ENCODE data around the gene DYRK1A. TPM values are rescaled to one million over a fixed set of nuclear protein-coding genes. Genes with fewer than 3 reads are reported as not detected.
A peak's percentile ranks its signal among the peaks of the same experiment; 100 is the strongest.

The DYRK1A gene
- total and polyA plus RNA-seq, 10 of the 15 experiments (the other 5 are each of a cell fraction or from before 2014, with no cell fraction given) = 2.4 to 68.6 (median 30.7) TPM

DNA sequence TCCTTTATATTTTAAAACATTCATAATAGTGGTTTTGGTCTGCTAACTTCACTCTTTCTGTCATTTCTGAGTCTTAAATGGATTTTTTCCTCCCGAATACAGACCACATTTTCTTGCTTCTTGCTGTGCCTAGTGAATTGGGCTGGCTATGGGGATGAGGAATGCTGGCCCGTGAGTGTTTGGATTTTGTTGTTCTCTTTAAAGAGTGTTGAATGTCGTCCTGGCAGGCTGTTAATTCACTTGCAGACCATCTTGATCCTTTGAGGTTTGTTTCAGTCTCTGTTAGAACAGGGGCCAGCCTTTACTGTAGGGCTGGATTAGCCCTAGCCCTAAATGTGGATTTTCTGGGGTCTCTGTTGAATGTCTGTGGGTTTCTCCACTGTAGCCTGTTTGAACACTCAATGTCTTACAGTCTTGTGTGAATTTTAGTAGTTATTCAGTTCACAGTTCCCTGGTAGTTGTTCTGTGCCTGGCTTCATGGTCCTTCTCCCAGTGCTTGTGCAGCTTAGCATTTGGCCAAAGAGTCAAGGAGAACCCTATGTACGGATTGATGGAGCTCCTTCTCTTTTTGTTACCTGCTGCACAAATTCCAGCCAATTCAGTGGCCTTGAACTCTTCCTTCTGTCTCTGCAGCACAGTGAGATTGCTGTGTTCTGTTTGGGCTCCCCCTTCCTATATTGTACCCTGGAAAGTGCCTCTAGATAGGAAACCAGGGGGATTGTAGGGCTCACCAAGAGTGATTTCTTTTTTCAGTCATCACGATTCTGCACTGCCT is 95.7 kb downstream of the DYRK1A start:
- Histone ChIP-seq H3K27me3 (replicated peaks in 1 of 2; ENCODE audit: control insufficient read depth in 2 of 2, insufficient read depth in 2 of 2, low read length in 1 of 2) (no peaks in the 10 kb centered on the region), H3K36me3 (ENCODE audit: control insufficient read depth in 2 of 2, insufficient read depth in 2 of 2, low read length in 1 of 2) (peaks cover 0 to 12% of the 10 kb centered on the region in 2 experiments; a peak in 1 of 4 replicates), H3K4me3 (no peak overlapping the region), H3K9ac (ENCODE audit: control insufficient read depth, insufficient read depth, low read length) (no peak overlapping the region), H3K4me1 (ENCODE audit: control insufficient read depth, insufficient read depth, low read length) (peaks cover 11% of the 10 kb centered on the region), H3K9me3 (replicated peaks; ENCODE audit: control insufficient read depth, insufficient read depth, low read length) (no peaks in the 10 kb centered on the region; the same call in 2 of the 3 replicates), H4K20me1 (ENCODE audit: control insufficient read depth, insufficient read depth) (peaks cover 8% of the 10 kb centered on the region; the same call in 1 of the 2 replicates), H3K79me2 (ENCODE audit: control insufficient read depth, insufficient read depth, low read length) (peaks cover 89% of the 10 kb centered on the region), H2AFZ (ENCODE audit: control insufficient read depth, low read depth, low read length) (no peak overlapping the region), H3K27ac (ENCODE audit: control insufficient read depth, insufficient read depth) (peak overlapping the region; percentile 50), H3K4me2 (ENCODE audit: control insufficient read depth, insufficient read depth) (peak overlapping the region; percentile 46; the same call in 1 of the 2 replicates)
- WGBS (ENCODE audit: insufficient coverage, insufficient replicate concordance, low lambda C conversion rate, missing lambda C conversion rate) = 40% methylated on average over 5 of the region's 5 CpGs
- TF ChIP-seq NRF1 (conservative IDR thresholded peaks at IDR 0.05; ENCODE audit: low read depth, low read length) = no peak
- POLR2A ChIA-PET = no interaction called here
- ATAC-seq (0 out of 3 replicates have a peak, but pooled peaks have one; percentile 9), DNase-seq (ENCODE audit: low read depth, low spot score) (no peak), FAIRE-seq (no peak)
- in situ Hi-C loops (cut with MboI) (no loop called here), intact Hi-C loops (cut with micrococcal nuclease; ENCODE audit: unreplicated experiment) (loop anchor here (5.0 kb wide), 1 partner anchor 90 kb away; no protein-coding TSS in a partner anchor)
- CTCF ChIA-PET = interaction anchor here (0.7 to 2.2 kb wide), 8 partner anchors 9 to 242 kb away, joined by 3 to 10 read pairs (median 4); no protein-coding TSS in a partner anchor
- RAD21 ChIA-PET (ENCODE audit: unreplicated experiment) = interaction anchor here (0.6 kb wide), 1 partner anchor 54 kb away, joined by 3 read pairs; no protein-coding TSS in a partner anchor
- BruUV-seq (replicated peaks) = no TSS peak
- SMC1A ChIA-PET (ENCODE audit: uncharacterized antibody, unreplicated experiment) = interaction anchor here (0.6 to 2.7 kb wide), 6 partner anchors 9 to 92 kb away, joined by 3 to 20 read pairs (median 4); no protein-coding TSS in a partner anchor

DNA sequence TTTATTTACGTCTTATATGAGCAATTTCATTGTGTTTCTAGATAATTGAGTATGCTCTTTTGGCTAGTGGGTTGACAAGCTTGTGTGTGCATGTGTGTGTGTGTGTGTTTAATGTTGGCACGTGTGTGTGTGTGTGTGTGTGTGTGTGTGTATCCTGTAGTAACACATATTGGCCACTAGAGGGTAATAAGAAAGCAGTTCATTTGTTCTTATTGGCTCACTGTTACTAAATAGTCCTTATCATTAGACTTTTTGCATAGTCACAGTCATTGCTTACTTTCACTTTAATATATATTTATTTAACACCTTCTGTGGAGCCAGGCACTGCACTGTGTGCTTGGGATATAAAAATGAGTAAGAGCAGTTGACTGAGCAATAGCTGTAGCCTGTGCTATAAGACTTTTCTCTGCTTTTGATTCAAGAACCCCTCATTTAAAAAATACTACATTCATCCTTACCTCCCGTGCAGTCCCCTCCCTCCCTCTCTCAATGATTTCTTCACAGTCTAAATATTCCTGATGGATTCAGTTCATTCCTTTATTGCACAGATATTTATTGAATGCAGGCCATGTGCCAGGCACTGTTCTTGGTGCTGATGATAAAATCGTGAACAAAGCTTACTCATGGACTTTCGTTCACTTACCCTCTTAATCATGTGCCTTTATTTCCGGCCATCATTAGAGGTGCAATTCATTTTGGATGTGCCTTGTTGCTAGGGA is 96.7 kb downstream of the DYRK1A start:
- no TSS peak for BruUV-seq (replicated peaks)
- TF ChIP-seq MXI1 (IDR thresholded peaks at IDR 0.05; ENCODE audit: low read depth, low read length) = no peak
- no peak for TF ChIP-seq TCF3 (IDR thresholded peaks at IDR 0.05; ENCODE audit: borderline replicate concordance, insufficient read depth, low read depth, low read length)
- TF ChIP-seq IKZF2 (IDR thresholded peaks at IDR 0.05) = peak in 1 of 2 experiments; percentile 48; a peak in 1 of 4 replicates
- TF ChIP-seq RB1 (IDR thresholded peaks at IDR 0.05; ENCODE audit: borderline replicate concordance) = no peak; the same call in 1 of the 2 replicates
- TF ChIP-seq GABPA (IDR thresholded peaks at IDR 0.05; ENCODE audit: low read depth) = 0 out of 2 replicates have a peak, but pooled peaks have one; percentile 21
- TF ChIP-seq, protein P1, sequence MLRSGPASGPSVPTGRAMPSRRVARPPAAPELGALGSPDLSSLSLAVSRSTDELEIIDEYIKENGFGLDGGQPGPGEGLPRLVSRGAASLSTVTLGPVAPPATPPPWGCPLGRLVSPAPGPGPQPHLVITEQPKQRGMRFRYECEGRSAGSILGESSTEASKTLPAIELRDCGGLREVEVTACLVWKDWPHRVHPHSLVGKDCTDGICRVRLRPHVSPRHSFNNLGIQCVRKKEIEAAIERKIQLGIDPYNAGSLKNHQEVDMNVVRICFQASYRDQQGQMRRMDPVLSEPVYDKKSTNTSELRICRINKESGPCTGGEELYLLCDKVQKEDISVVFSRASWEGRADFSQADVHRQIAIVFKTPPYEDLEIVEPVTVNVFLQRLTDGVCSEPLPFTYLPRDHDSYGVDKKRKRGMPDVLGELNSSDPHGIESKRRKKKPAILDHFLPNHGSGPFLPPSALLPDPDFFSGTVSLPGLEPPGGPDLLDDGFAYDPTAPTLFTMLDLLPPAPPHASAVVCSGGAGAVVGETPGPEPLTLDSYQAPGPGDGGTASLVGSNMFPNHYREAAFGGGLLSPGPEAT (IDR thresholded peaks at IDR 0.05; ENCODE audit: low read depth) = 0 out of 2 replicates have a peak, but pooled peaks have one; percentile 21
- TF ChIP-seq JUNB (IDR thresholded peaks at IDR 0.05) = peak; percentile 30; the same call in 1 of the 2 replicates

More for the DNA sequence above, 96.7 kb downstream of the DYRK1A start:
- Histone ChIP-seq H3K9me3 (replicated peaks; ENCODE audit: control insufficient read depth, insufficient read depth, low read length) (no peaks in the 10 kb centered on the region; the same call in 2 of the 3 replicates), H3K27ac (ENCODE audit: control insufficient read depth, insufficient read depth) (no peak overlapping the region), H2AFZ (ENCODE audit: control insufficient read depth, low read depth, low read length) (no peak overlapping the region), H3K27me3 (replicated peaks in 1 of 2; ENCODE audit: control insufficient read depth in 2 of 2, insufficient read depth in 2 of 2, low read length in 1 of 2) (no peaks in the 10 kb centered on the region), H3K4me2 (ENCODE audit: control insufficient read depth, insufficient read depth) (0 out of 2 replicates have a peak overlapping the region, but pooled peaks have one; percentile 4), H3K4me1 (ENCODE audit: control insufficient read depth, insufficient read depth, low read length) (peaks cover 11% of the 10 kb centered on the region), H4K20me1 (ENCODE audit: control insufficient read depth, insufficient read depth) (peaks cover 8% of the 10 kb centered on the region; the same call in 1 of the 2 replicates), H3K79me2 (ENCODE audit: control insufficient read depth, insufficient read depth, low read length) (peaks cover 90% of the 10 kb centered on the region), H3K9ac (ENCODE audit: control insufficient read depth, insufficient read depth, low read length) (no peak overlapping the region), H3K4me3 (no peak overlapping the region), H3K36me3 (ENCODE audit: control insufficient read depth in 2 of 2, insufficient read depth in 2 of 2, low read length in 1 of 2) (peaks cover 0 to 10% of the 10 kb centered on the region in 2 experiments; a peak in 2 of 4 replicates)
- intact Hi-C loops (cut with micrococcal nuclease; ENCODE audit: unreplicated experiment) = loop anchor here (5.0 kb wide), 1 partner anchor 91 kb away; no protein-coding TSS in a partner anchor
- ChIA-PET SMC1A (ENCODE audit: uncharacterized antibody, unreplicated experiment) (interaction anchor here (0.6 to 2.7 kb wide), 18 partner anchors 12 to 296 kb away, joined by 3 to 20 read pairs (median 4); partner anchors contain the start of gene DYRK1A), RAD21 (ENCODE audit: unreplicated experiment) (interaction anchor here (0.6 to 3.3 kb wide), 6 partner anchors 11 to 296 kb away, joined by 3 to 15 read pairs (median 4); no protein-coding TSS in a partner anchor), POLR2A (interaction anchor here (1.4 kb wide), 1 partner anchor 89 kb away, joined by 4 read pairs; no protein-coding TSS in a partner anchor), CTCF (interaction anchor here (0.6 to 3.3 kb wide), 36 partner anchors 8 to 249 kb away, joined by 3 to 13 read pairs (median 4); no protein-coding TSS in a partner anchor)
- DNase-seq (ENCODE audit: low read depth, low spot score) = peak; percentile 12
- 1% methylated on average over 6 of the region's 6 CpGs for WGBS (ENCODE audit: insufficient coverage, insufficient replicate concordance, low lambda C conversion rate, missing lambda C conversion rate)
- FAIRE-seq = no peak
- in situ Hi-C loops (cut with MboI) = no loop called here
- peak; percentile 76 for ATAC-seq

Data from GM12878 (cell line).